DMS53 (cell line): ENCODE data around the gene CCL5.
"Not testable (repeated sequence)": the region's sequence is repeated elsewhere in the genome, so short reads cannot be mapped to it uniquely, and the experiment has no call there.

Source experiments
- DNase-seq: peaks from one replicate; lab custom pipeline; 2025; lab: John Stamatoyannopoulos, UW

CCL5 gene

GRCh38 chr17:35898283-35899070 lies 18.3 kb upstream of the CCL5 start:
- DNase-seq, result peak; percentile 41

- not testable (repeated sequence) for DNase-seq
These were observed 17.6 kb upstream of the CCL5 start for GRCh38 chr17:35897772-35898171.

GRCh38 chr17:35895636-35896587 lies 15.8 kb upstream of the CCL5 start:
- no peak for DNase-seq

GRCh38 chr17:35894206-35894605 lies 14.0 kb upstream of the CCL5 start:
- DNase-seq, result no peak

- no peak for DNase-seq
These were observed 13.6 kb upstream of the CCL5 start for GRCh38 chr17:35893751-35894150.

- no peak for DNase-seq
These were observed 12.2 kb upstream of the CCL5 start for GRCh38 chr17:35892091-35893035.

- no peak for DNase-seq
These were observed 11.1 kb upstream of the CCL5 start for GRCh38 chr17:35891269-35891668.

GRCh38 chr17:35890774-35891155 lies 10.6 kb upstream of the CCL5 start:
- DNase-seq, result peak; percentile 44

- peak; percentile 34 for DNase-seq
These were observed 9.9 kb upstream of the CCL5 start for GRCh38 chr17:35889818-35890773.

- DNase-seq, result no peak
These were observed 9.1 kb upstream of the CCL5 start for GRCh38 chr17:35889241-35889640.

- no peak for DNase-seq
These were observed 1.8 kb downstream of the CCL5 start for GRCh38 chr17:35878361-35878760.

GRCh38 chr17:35877345-35878029 lies 2.7 kb downstream of the CCL5 start:
- DNase-seq, result no peak

- no peak for DNase-seq
These were observed 3.6 kb downstream of the CCL5 start for GRCh38 chr17:35876534-35876933.

- DNase-seq, result no peak
These were observed 4.4 kb downstream of the CCL5 start for GRCh38 chr17:35875800-35876139.

GRCh38 chr17:35875072-35875799 lies 4.9 kb downstream of the CCL5 start:
- DNase-seq, result no peak

- no peak for DNase-seq
These were observed 7.8 kb downstream of the CCL5 start for GRCh38 chr17:35872196-35872980.

- no peak for DNase-seq
These were observed 9.0 kb downstream of the CCL5 start for GRCh38 chr17:35870906-35871819.

- no peak for DNase-seq
These were observed 11.4 kb downstream of the CCL5 start, which contains the start of gene HEATR9 for GRCh38 chr17:35868737-35869136. HEATR9 (minus strand) TSS chr17:35868891; CDS start chr17:35868742, 149 bp downstream.
